ENCODE data around the gene ZNF609.

GRCh38 chr15:64568765-64569164, 108.4 kb downstream of the ZNF609 start:
- TF ChIP-seq POLR2A (IDR thresholded peaks at IDR 0.05; ENCODE audit: low read depth, low read length) (no peak), TAF1 (IDR thresholded peaks at IDR 0.05; ENCODE audit: low read depth, low read length) (no peak), POLR2AphosphoS5 (IDR thresholded peaks at IDR 0.05; ENCODE audit: low read depth, low read length) (no peak), PAX5 (IDR thresholded peaks at IDR 0.05; ENCODE audit: insufficient read depth, low read length, severe bottlenecking) (no peak)
